Measurements from ENCODE around the gene CDH4. TPM values are rescaled to one million over a fixed set of nuclear protein-coding genes. Genes with fewer than 3 reads are reported as not detected.

CDH4 gene
- total and polyA plus RNA-seq, 2 of the 4 experiments (the other 2 are of a cell fraction): 1.6 to 3.5 TPM

- TF ChIP-seq FOS (IDR thresholded peaks at IDR 0.05; ENCODE audit: low read depth, low read length): no peak
Observed at GRCh38 chr20:61514396-61514795, 262.3 kb downstream of the CDH4 start (continued).

- ChIA-PET CTCF (no interaction called here), POLR2A (ENCODE audit: unreplicated experiment) (no interaction called here)
- H4K8ac ChIP-seq (ENCODE audit: low read depth in 2 of 2, low read length in 2 of 2): no peak overlapping the region
- H2AK5ac ChIP-seq (ENCODE audit: low read depth, low read length): no peak overlapping the region
- no peak overlapping the region for H2AK9ac ChIP-seq (replicated peaks; ENCODE audit: low read depth, low read length, poor library complexity)
- H2BK20ac ChIP-seq (ENCODE audit: low read depth, low read length): no peak overlapping the region
- H4K20me1 ChIP-seq (ENCODE audit: insufficient read depth, low read length): no peaks in the 10 kb centered on the region
- H2AFZ ChIP-seq (replicated peaks; ENCODE audit: low read length, poor library complexity): no peak overlapping the region
- dilution Hi-C loops (cut with HindIII; ENCODE audit: low sequenced_read_pairs, unreplicated experiment): no loop called here
- no peak overlapping the region for H2BK5ac ChIP-seq (ENCODE audit: low read depth, low read length, poor library complexity, severe bottlenecking)
- H3K4me3 ChIP-seq (ENCODE audit: insufficient read depth, low read depth, low read length): no peak overlapping the region
- BruUV-seq (replicated peaks): no TSS peak
- H3K23ac ChIP-seq (ENCODE audit: low read depth, low read length): no peak overlapping the region
- H3K9me3 ChIP-seq (ENCODE audit: control insufficient read depth, insufficient read depth, low read length): no peaks in the 10 kb centered on the region
- no peak for ATAC-seq (ENCODE audit: low read depth)
- no peaks in the 10 kb centered on the region for H3K4me1 ChIP-seq (ENCODE audit: control insufficient read depth, insufficient read depth, low read length)
- H3K9me1 ChIP-seq (ENCODE audit: insufficient read depth, low read length): no peaks in the 10 kb centered on the region; the same call in 1 of the 2 replicates
- intact Hi-C loops (cut with micrococcal nuclease): no loop called here
- H3K27me3 ChIP-seq (ENCODE audit: control insufficient read depth, insufficient read depth, low read length): no peaks in the 10 kb centered on the region
- H3K79me1 ChIP-seq (ENCODE audit: low read depth in 1 of 2, low read length in 2 of 2): no peaks in the 10 kb centered on the region
- no peak for TF ChIP-seq USF2 (IDR thresholded peaks at IDR 0.05; ENCODE audit: low read depth, low read length)
- no peak for TF ChIP-seq CEBPB (IDR thresholded peaks at IDR 0.05; ENCODE audit: low read depth, low read length)
- no peak for TF ChIP-seq POLR2A (IDR thresholded peaks at IDR 0.05; ENCODE audit: low read depth, low read length)
- no peak for TF ChIP-seq BHLHE40 (IDR thresholded peaks at IDR 0.05; ENCODE audit: low read depth, low read length)
- no peak for TF ChIP-seq MAFK (IDR thresholded peaks at IDR 0.05; ENCODE audit: low read depth, low read length)
- TF ChIP-seq MXI1 (IDR thresholded peaks at IDR 0.05; ENCODE audit: borderline replicate concordance, low read depth, low read length): no peak
- TF ChIP-seq FOS (IDR thresholded peaks at IDR 0.05; ENCODE audit: low read depth, low read length): no peak
- no peak for TF ChIP-seq NFE2L2 (IDR thresholded peaks at IDR 0.05; ENCODE audit: low read depth, low read length)
- TF ChIP-seq SMC3 (IDR thresholded peaks at IDR 0.05; ENCODE audit: low read depth, low read length): no peak
- TF ChIP-seq MAZ (IDR thresholded peaks at IDR 0.05; ENCODE audit: borderline replicate concordance, low read depth, low read length): no peak
- H4K91ac ChIP-seq (ENCODE audit: insufficient read depth, low read depth, low read length): no peak overlapping the region
- no peak overlapping the region for H3K4me2 ChIP-seq (ENCODE audit: low read depth, low read length)
- no peak overlapping the region for H3K56ac ChIP-seq (ENCODE audit: extremely low read depth, insufficient read depth, low read length)
- H3K36me3 ChIP-seq (ENCODE audit: control insufficient read depth, insufficient read depth, low read length): no peaks in the 10 kb centered on the region
- H2BK15ac ChIP-seq (ENCODE audit: low read depth, low read length): no peak overlapping the region
- no peak overlapping the region for H3K4ac ChIP-seq (ENCODE audit: low read depth, low read length)
- DNase-seq: no peak
- no peak overlapping the region for H2BK120ac ChIP-seq (ENCODE audit: low read depth, low read length)
- H3K18ac ChIP-seq (ENCODE audit: low read depth, low read length): no peak overlapping the region
- no peak overlapping the region for H3K14ac ChIP-seq (replicated peaks; ENCODE audit: low read depth, low read length)
- H3K9ac ChIP-seq (ENCODE audit: low read depth, low read length): no peak overlapping the region
- no peak overlapping the region for H4K5ac ChIP-seq (ENCODE audit: low read depth, low read length)
- H3K27ac ChIP-seq (ENCODE audit: insufficient read depth, low read length): no peak overlapping the region
- WGBS, 2 experiments (ENCODE audit: extremely low coverage in 2 of 2, insufficient read length in 1 of 2): 98% methylated on average over 7 of the region's 14 CpGs; no CpG with 5 or more reads in 1 of the 2 experiments
- in situ Hi-C loops (cut with MboI; ENCODE audit: low sequenced_read_pairs): no loop called here
Observed at GRCh38 chr20:61514805-61515505, 262.9 kb downstream of the CDH4 start.

Data from IMR-90 (cell line).